ENCODE measurements around the gene TIAM2.
"Not testable (repeated sequence)": the region's sequence is repeated elsewhere in the genome, so short reads cannot be mapped to it uniquely, and the experiment has no call there.

The TIAM2 gene

GRCh38 chr6:155106456-155107115 lies 111.5 kb downstream of the TIAM2 start:
- DNase-seq = no peak

DNA sequence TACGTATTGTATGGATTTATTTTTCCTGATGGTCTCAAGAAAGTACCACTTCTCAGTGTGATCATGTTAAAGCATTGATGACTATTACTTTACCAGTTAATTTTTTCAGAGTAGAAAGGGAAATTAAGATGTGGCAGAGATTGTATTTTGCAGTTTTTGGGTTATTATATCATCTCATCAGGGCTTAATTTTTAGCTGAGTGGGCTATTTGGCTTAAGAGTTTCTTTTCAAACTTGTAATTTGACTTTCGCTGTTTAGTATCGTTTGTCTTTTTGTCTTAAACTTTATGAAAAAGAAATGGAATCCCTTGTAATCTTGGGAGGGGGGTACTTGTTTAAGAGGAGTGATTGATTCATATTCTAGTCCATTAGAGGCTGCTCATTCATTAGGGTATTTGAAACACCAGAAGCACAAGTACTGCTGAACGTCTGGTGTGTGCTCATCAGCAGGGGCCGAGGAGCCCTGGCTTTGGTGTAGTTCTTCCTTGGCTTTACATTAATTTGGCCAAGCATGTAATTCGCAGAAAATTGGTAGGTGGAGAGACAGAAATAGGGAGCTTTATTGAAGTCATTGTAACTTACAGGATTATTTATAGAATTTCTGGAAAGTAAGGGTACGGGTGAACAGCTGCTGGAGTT lies 112.4 kb downstream of the TIAM2 start:
- no peak for DNase-seq

- DNase-seq = no peak
These were observed 113.1 kb downstream of the TIAM2 start for GRCh38 chr6:155108070-155108820.

DNA sequence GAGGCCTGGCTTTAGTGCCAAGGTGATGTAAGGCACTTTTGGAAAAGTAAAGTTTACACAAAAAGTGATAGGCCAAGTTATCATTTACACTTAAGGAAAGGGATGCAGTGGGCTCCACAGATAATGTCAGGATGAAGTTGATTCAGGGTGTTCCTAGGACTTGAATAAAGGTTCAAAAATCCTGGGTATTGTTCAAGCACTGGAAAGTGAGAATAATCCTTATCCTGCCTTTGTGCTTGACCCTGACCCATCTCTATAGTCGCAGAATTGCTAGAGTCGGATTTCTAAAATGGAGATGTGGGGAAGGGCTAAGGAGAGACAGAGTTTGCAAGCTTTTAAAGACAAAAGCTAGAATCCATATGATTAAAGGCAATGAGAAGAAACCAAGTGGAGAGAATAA lies 115.6 kb downstream of the TIAM2 start:
- no peak for DNase-seq

GRCh38 chr6:155112757-155113156 lies 117.6 kb downstream of the TIAM2 start:
- DNase-seq = no peak

DNA sequence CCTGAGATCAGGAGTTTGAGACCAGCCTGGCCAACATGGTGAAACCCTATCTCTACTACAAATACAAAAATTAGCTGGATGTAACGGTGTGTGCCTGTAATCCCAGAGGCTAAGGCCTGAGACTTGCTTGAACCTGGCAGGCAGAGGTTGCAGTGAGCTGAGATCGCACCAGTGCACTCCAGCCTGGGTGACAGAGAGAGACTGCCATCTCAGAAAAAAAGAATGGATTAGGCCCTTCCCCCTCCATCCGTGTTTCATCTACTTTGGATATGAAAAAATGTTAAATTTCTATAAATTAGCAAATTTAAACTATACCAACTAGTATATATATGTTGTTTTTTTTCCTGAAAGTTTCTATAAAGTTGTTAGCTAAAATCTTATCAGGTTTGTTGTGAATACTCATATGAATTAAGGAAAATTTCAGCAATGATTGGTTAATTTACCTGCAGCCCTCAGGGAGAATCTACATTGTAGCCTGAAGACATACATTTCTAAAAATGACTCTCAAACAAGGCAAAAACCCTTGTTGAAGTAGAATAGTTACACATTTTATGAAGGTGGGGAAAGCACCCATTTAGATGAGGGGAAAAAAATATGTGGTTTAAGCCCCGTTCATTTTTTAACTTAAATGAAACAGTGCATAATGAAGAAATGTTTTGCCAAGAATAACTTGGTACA lies 120.9 kb downstream of the TIAM2 start:
- no peak for DNase-seq

DNA sequence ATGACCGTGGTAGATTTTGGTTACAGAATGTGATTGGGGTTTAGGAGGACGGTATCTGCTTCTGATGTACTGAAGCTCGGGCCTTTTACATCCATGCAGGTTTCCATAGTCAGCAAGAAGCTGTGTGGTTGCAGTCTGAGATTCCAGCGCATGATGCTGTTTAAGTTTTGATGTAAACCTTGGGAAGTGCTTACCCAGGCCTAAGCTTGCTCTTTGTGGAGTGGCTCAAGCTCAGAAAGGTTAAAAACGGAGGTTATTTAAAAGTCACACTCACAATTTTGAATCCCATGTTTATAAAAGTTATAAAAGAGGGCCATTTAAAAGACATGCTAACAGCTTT lies 121.4 kb downstream of the TIAM2 start:
- no peak for DNase-seq

DNA sequence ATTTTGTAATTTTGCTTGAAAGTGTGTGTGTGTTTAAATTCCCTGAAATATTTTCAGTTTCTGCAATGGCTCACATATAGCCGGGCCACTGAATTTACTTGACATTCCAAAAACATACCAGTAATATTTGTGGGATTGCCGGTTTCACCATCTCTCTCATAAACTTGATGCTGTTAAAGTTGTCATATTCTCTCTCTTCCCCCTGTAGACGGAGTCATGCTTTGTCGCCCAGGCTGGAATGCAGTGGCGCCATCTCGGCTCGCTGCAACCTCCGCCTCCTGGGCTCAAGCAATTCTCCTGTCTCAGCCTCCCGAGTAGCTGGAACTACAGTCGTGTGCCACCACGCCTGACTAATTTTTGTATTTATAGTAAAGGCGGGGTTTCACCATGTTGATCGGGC lies 122.1 kb downstream of the TIAM2 start:
- DNase-seq = no peak

DNA sequence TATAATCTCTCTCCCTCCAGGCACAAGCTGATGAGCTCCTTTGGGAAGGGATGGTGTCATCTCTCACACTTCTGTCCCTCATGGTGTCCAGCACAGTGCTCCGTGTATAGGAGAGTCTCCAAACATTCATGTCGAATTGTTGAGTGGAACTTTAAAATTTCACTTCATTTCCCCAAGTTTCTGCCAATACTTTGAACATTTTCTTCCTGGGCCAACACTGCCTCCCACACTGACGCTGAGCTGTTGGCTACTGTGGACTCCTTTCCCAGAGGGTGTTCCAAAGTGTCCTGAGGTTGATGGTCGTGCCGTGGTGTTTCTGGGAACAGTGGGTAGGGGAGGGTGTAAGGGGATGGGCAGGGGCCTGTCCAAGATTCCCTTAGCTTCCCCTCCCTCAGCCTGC lies 122.7 kb downstream of the TIAM2 start:
- no peak for DNase-seq

DNA sequence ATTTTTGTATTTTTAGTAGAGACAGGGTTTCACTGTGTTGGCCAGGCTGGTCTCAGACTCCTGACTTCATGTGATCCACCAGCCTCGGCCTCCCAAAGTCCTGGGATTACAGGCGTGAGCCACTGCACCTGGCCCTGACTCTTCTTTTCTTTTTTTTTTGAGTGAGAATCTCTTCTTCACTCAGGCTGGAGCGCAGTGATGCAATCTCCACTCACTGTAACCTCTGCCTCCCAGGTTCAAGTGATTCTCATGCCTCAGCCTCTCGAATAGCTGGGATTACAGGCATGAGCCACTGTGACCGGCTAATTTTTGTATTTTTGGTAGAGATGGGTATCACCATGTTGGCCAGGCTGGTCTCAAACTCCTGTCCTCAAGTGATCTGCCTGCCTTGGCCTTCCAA lies 124.1 kb downstream of the TIAM2 start:
- not testable (repeated sequence) for DNase-seq

DNA sequence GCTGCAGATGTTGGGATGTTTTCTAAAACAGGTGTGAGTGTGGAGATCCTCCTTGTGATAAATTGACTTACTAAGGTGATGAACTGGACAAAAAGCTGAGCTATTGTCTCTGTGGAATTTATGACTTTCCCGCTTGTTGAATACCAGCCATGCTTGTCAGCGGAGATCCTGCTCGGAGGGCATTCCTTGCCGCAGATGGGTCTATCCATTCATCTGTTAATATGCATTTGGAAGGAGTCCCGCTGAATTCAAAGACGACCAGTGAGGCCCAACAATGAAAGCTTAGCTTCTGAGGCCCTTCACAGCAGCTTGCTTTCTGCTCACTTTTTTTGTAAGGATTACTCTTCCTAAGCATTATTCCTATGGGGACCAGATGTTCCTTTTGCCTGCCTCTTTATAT lies 124.9 kb downstream of the TIAM2 start:
- DNase-seq = no peak

DNA sequence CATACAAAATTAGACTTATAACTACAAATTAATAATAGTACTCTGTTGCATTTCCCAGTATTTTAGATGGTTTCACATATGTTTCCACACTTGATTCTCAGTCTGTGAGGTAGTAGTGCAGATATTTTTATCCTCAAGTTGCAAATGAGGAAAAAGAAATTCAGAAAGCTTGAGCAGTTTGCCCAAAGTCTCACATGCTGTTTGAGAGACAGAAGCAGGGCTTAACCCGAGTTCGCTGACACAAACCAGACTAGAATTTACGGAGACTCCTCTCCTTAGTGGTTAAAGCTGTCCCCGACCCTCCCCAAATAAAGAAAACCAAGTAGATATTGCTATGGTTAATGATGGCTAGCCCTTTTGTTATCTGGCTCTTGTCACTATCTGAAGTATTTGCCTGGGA lies 126.2 kb downstream of the TIAM2 start:
- no peak for DNase-seq

DNA sequence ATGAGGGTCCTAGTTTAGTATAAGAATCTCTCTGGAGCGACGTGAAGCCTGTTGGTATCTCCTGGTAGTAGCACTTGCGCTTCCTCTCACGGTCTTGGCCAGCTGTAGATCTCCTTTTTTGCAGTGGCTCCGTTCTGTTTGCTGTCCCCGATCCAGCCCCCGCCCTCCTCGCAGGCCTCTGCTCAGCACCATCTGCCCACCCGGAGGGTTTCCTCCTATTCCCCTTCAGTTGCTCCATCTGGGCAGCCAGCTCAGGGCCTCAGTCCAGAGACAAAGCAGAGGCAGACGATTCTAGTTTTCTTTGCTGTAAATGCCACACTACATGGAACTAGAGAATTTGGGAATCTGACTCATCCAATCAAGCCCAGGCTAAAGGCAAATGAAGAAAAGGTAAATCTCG lies 126.6 kb downstream of the TIAM2 start:
- no peak for DNase-seq

DNA sequence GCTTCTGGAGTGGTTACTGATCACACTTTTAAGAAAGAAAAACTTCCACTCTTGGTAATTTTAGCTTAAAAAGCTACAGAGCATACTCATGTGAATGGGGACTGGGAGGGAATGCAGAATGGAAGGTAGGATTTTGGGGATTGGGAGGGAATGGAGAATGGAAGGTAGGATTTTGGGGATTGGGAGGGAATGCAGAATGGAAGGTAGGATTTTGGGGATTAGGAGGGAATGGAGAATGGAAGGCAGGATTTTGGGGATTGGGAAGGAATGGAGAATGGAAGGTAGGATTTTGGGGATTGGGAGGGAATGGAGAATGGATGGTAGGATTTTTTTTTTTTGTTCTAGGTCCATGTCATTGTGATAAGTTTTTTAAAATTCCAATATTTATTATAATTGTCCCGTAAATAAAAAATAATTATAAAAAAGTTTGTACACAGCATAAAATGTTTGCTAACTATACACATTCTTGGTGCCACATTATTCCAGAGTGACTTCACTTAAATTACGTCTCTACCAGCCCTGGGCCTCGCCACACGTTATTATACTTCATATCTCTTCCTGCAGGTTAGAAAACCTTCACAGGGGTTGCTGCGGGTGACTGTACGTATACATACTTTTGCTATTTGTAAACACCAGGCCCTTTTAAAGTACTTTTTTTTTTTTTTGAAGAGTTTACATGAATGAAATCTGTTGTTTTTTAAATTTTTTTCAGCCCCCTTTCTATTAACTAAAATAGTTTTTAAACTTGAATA lies 127.3 kb downstream of the TIAM2 start:
- no peak for DNase-seq

GRCh38 chr6:155123520-155123919 lies 128.4 kb downstream of the TIAM2 start:
- no peak for DNase-seq

DNA sequence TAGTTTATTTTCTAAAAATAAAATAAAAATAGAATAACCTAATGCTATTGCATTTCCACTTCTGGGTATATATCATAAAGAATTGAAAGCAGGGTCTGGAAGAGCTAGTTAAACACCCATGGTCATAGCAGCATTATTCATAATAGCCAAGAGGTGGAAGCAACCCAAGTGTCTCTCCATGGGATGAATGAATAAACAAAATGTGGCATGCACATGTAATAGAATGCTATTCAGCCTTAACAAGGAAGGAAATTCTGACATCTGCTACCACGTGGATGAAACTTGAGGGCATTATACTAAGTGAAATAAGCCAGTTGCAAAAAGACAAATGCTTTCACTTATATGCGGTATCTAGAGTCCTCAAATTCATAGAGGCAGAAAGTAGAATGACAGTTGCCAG lies 130.8 kb downstream of the TIAM2 start:
- DNase-seq = no peak

- DNase-seq = no peak
These were observed 131.8 kb downstream of the TIAM2 start for GRCh38 chr6:155126727-155127439.

DNA sequence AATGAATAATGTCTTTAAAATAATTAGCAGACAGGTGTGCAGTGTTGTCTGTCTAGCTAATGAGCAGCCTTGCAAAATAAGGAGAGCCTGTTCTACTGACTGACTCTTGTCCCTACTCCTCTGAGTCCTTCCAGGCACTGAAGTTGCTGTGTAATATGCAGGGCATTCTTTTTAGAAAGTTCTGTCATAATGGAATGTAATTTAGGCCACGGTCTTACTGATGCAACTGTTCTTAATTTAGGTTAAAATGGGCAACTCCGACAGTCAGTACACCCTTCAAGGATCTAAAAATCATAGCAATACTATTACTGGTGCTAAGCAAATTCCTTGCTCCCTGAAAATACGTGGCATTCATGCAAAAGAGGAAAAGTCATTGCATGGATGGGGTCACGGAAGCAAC lies 133.9 kb downstream of the TIAM2 start:
- DNase-seq = no peak

DNA sequence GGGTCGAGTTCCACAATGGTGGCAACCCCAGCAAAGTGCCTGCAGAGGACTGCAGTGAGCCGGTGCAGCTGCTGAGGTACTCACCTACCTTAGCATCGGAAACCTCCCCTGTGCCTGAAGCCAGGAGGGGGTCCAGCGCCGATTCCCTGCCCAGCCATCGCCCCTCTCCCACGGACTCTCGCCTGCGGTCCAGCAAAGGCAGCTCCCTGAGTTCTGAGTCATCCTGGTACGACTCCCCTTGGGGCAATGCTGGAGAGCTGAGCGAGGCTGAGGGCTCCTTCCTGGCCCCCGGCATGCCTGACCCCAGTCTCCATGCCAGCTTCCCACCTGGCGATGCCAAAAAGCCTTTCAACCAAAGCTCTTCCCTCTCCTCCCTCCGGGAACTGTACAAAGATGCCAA lies 134.6 kb downstream of the TIAM2 start:
- DNase-seq = no peak

GRCh38 chr6:155130161-155130853 lies 135.2 kb downstream of the TIAM2 start:
- no peak for DNase-seq

DNA sequence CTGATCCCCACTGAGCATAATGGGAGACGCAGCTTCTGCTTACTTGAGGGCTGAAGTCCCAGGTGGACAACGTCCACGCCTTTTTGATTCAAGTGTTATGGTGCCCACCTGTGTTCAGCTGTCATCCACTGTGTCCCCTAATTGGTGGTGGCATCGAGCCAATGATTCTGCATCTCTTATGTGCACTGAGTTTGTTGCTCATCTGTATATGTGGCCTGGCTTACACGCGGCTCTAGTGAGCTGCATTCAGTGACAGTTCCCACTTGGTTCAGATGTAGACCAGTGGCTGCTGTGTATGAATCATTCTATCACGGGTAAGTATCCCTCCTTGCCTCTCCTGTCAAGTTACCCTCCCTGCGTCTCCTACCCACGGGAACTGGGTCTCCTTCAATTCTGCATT lies 137.5 kb downstream of the TIAM2 start:
- DNase-seq = no peak

DNA sequence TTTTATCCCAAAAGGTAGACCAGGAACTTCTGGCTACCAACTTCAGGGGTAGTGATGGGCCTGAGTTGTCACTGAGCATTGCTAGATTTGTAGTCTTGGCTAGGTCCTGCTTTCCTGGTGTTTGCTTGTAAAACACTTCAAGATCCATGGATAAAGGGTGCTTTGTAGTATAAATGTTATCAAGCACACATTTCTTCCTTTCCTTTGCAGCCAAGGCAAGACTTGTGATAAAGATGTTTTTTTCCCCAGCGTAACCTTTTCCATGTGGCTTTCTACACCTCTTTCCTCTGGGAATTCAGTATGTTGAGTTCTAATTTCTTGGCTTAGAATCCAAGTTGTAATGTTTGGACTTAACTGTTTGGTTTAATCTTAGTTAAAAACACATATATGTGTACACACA lies 145.9 kb downstream of the TIAM2 start:
- no peak for DNase-seq

All from activated T-cell treated with anti-CD3 and anti-CD28 coated beads, Interleukin-2, amount 50 U/mL, for 1 hour (primary cell).